ENCODE data around the gene PSORS1C2.
"Not testable (repeated sequence)": the region's sequence is repeated elsewhere in the genome, so short reads cannot be mapped to it uniquely, and the experiment has no call there.

The PSORS1C2 gene

GRCh38 chr6:31138982-31139381, at the start of gene PSORS1C2:
TSS of gene PSORS1C2 (minus strand) at chr6:31139066. CDS start at chr6:31139026, 40 bp downstream.
- Histone ChIP-seq H3K9me3 (ENCODE audit: low read depth, low read length) (no peaks in the 10 kb centered on the region), H3K4me3 (peak within 1 kb of the TSS; percentile 70), H3K27ac (no peak within 1 kb of the TSS), H3K9ac (ENCODE audit: insufficient read length) (no peak within 1 kb of the TSS), H3K36me3 (ENCODE audit: insufficient read depth, low read length) (peaks cover 8% of the 10 kb centered on the region; the same call in 1 of the 2 replicates)
- no peak for TF ChIP-seq POLR2AphosphoS5 (IDR thresholded peaks at IDR 0.05; ENCODE audit: borderline replicate concordance, low read depth, low read length)
- no peak for TF ChIP-seq FOXP2 (optimal IDR thresholded peaks at IDR 0.05; ENCODE audit: control extremely low read depth, extremely low read length, insufficient read depth)
- TF ChIP-seq EZH2 (IDR thresholded peaks at IDR 0.05), result no peak
- DNase-seq (ENCODE audit: low read depth, low spot score), result no peak

- H3K9me3 ChIP-seq (ENCODE audit: low read depth, low read length), result no peaks in the 10 kb centered on the region
- H3K4me3 ChIP-seq, result no peak overlapping the region
- no peak overlapping the region for H3K27ac ChIP-seq
- H3K9ac ChIP-seq (ENCODE audit: insufficient read length), result no peak overlapping the region
- no peaks in the 10 kb centered on the region for H3K36me3 ChIP-seq (ENCODE audit: insufficient read depth, low read length)
- no peak for DNase-seq (ENCODE audit: low read depth, low spot score)
- TF ChIP-seq POLR2AphosphoS5 (IDR thresholded peaks at IDR 0.05; ENCODE audit: borderline replicate concordance, low read depth, low read length), result no peak
- TF ChIP-seq FOXP2 (optimal IDR thresholded peaks at IDR 0.05; ENCODE audit: control extremely low read depth, extremely low read length, insufficient read depth), result no peak
- no peak for TF ChIP-seq EZH2 (IDR thresholded peaks at IDR 0.05)
These were observed 48.9 kb upstream of the PSORS1C2 start for GRCh38 chr6:31187780-31188194.

- no peak for DNase-seq (ENCODE audit: low read depth, low spot score)
- no peaks in the 10 kb centered on the region for H3K36me3 ChIP-seq (ENCODE audit: insufficient read depth, low read length)
- H3K9me3 ChIP-seq (ENCODE audit: low read depth, low read length), result no peaks in the 10 kb centered on the region
- H3K4me3 ChIP-seq, result no peak overlapping the region
- H3K27ac ChIP-seq, result no peak overlapping the region
- H3K9ac ChIP-seq (ENCODE audit: insufficient read length), result no peak overlapping the region
- no peak for TF ChIP-seq EZH2 (IDR thresholded peaks at IDR 0.05)
- no peak for TF ChIP-seq POLR2AphosphoS5 (IDR thresholded peaks at IDR 0.05; ENCODE audit: borderline replicate concordance, low read depth, low read length)
- TF ChIP-seq FOXP2 (optimal IDR thresholded peaks at IDR 0.05; ENCODE audit: control extremely low read depth, extremely low read length, insufficient read depth), result no peak
These were observed 47.3 kb upstream of the PSORS1C2 start for GRCh38 chr6:31186052-31186734.

- H3K9me3 ChIP-seq (ENCODE audit: low read depth, low read length); H3K36me3 ChIP-seq (ENCODE audit: insufficient read depth, low read length); DNase-seq (ENCODE audit: low read depth, low spot score); H3K4me3 ChIP-seq; H3K27ac ChIP-seq; H3K9ac ChIP-seq (ENCODE audit: insufficient read length): not testable (repeated sequence)
These were observed 46.8 kb upstream of the PSORS1C2 start for GRCh38 chr6:31185695-31186051.

- H3K9me3 ChIP-seq (ENCODE audit: low read depth, low read length); H3K27ac ChIP-seq; H3K4me3 ChIP-seq; DNase-seq (ENCODE audit: low read depth, low spot score); H3K9ac ChIP-seq (ENCODE audit: insufficient read length); H3K36me3 ChIP-seq (ENCODE audit: insufficient read depth, low read length): not testable (repeated sequence)
These were observed 45.0 kb upstream of the PSORS1C2 start for GRCh38 chr6:31183859-31184258.

- DNase-seq (ENCODE audit: low read depth, low spot score); H3K9ac ChIP-seq (ENCODE audit: insufficient read length); H3K9me3 ChIP-seq (ENCODE audit: low read depth, low read length); H3K27ac ChIP-seq; H3K36me3 ChIP-seq (ENCODE audit: insufficient read depth, low read length); H3K4me3 ChIP-seq: not testable (repeated sequence)
These were observed 44.4 kb upstream of the PSORS1C2 start for GRCh38 chr6:31183287-31183686.

- H3K9me3 ChIP-seq (ENCODE audit: low read depth, low read length), result no peaks in the 10 kb centered on the region
- no peak overlapping the region for H3K9ac ChIP-seq (ENCODE audit: insufficient read length)
- no peak for DNase-seq (ENCODE audit: low read depth, low spot score)
- TF ChIP-seq EZH2 (IDR thresholded peaks at IDR 0.05) (no peak), POLR2AphosphoS5 (IDR thresholded peaks at IDR 0.05; ENCODE audit: borderline replicate concordance, low read depth, low read length) (no peak), FOXP2 (optimal IDR thresholded peaks at IDR 0.05; ENCODE audit: control extremely low read depth, extremely low read length, insufficient read depth) (no peak)
- no peak overlapping the region for H3K27ac ChIP-seq
- H3K36me3 ChIP-seq (ENCODE audit: insufficient read depth, low read length), result no peaks in the 10 kb centered on the region
- no peak overlapping the region for H3K4me3 ChIP-seq
These were observed 41.6 kb upstream of the PSORS1C2 start for GRCh38 chr6:31180500-31180899.

- no peak overlapping the region for H3K9ac ChIP-seq (ENCODE audit: insufficient read length)
- H3K36me3 ChIP-seq (ENCODE audit: insufficient read depth, low read length), result no peaks in the 10 kb centered on the region
- no peak for TF ChIP-seq FOXP2 (optimal IDR thresholded peaks at IDR 0.05; ENCODE audit: control extremely low read depth, extremely low read length, insufficient read depth)
- TF ChIP-seq EZH2 (IDR thresholded peaks at IDR 0.05), result no peak
- TF ChIP-seq POLR2AphosphoS5 (IDR thresholded peaks at IDR 0.05; ENCODE audit: borderline replicate concordance, low read depth, low read length), result no peak
- H3K9me3 ChIP-seq (ENCODE audit: low read depth, low read length), result no peaks in the 10 kb centered on the region
- H3K27ac ChIP-seq, result no peak overlapping the region
- no peak for DNase-seq (ENCODE audit: low read depth, low spot score)
- H3K4me3 ChIP-seq, result no peak overlapping the region
These were observed 41.0 kb upstream of the PSORS1C2 start for GRCh38 chr6:31179896-31180295.

GRCh38 chr6:31179042-31179386, 40.1 kb upstream of the PSORS1C2 start:
- no peak for TF ChIP-seq POLR2AphosphoS5 (IDR thresholded peaks at IDR 0.05; ENCODE audit: borderline replicate concordance, low read depth, low read length)
- no peak for TF ChIP-seq EZH2 (IDR thresholded peaks at IDR 0.05)
- no peak for TF ChIP-seq FOXP2 (optimal IDR thresholded peaks at IDR 0.05; ENCODE audit: control extremely low read depth, extremely low read length, insufficient read depth)
- Histone ChIP-seq H3K36me3 (ENCODE audit: insufficient read depth, low read length) (no peaks in the 10 kb centered on the region), H3K9me3 (ENCODE audit: low read depth, low read length) (no peaks in the 10 kb centered on the region), H3K4me3 (no peak overlapping the region), H3K27ac (no peak overlapping the region), H3K9ac (ENCODE audit: insufficient read length) (no peak overlapping the region)
- no peak for DNase-seq (ENCODE audit: low read depth, low spot score)
